T-helper 2 cell (primary cell): ENCODE results near the gene MEI1.
A peak's percentile ranks its signal among the peaks of the same experiment; 100 is the strongest.
"Not testable (repeated sequence)": the region's sequence is repeated elsewhere in the genome, so short reads cannot be mapped to it uniquely, and the experiment has no call there.

Experiments
- DNase-seq, 5 experiments: peaks; one replicate each; pipeline versions ENCODE4 v3.0.0 to v3.0.0-alpha.2; 2012 to 2022

The MEI1 gene

DNA sequence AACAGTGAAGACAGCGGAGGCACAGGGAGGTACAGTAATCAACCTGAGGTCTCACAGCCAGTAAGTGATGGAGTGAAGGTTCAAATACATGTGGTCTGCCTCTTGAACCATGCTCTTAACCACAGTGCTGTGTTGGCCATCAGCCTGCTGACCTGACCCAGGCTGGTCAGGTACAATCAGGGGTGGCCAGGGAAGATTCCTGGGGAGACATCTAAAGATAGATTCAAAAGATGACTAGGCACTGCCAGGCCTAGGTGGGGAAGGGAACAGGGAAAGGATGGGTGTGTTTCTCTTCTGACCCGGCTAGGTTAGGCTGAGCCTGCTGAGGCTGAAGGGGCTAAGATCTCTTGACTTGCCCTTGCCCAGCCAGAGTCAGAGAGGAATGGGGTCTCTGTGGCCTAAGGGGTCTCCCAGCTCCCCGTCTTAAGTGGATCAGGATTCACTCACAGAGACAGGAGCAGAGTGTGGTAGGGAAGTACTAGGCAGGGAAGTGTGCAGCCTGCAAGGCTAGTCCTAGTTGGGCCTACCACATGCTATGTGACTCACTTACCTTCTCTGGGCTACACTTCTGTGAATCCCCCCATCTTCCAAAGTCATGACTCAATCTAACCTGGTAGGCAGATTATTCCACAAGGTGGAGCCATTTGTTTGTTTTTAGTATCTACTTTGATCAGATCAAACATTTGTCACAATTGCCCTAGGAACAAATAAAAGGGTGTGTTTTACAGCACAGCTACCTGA lies 123.2 kb downstream of the MEI1 start:
- peak in 2 of 5 experiments; percentile 63 to 70 for DNase-seq

DNA sequence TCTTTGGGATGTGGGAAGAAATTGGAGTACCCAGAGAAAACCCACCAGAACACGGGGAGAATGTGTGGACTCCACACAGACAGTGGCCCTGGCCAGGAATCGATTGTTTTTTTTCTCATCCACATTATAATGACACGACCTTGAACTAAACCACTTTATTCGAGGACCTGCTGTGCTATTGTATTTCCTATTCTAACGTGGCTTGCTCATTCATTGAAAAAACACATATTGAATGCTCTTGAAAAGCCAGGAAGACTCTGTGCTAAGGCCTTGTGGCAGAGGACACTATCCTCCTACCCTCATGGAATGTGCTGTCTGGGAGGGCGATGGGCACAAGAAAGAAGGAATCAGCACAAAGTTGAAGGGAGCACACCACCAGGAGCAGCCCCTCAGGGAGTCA lies 124.5 kb downstream of the MEI1 start:
- DNase-seq = no peak

DNA sequence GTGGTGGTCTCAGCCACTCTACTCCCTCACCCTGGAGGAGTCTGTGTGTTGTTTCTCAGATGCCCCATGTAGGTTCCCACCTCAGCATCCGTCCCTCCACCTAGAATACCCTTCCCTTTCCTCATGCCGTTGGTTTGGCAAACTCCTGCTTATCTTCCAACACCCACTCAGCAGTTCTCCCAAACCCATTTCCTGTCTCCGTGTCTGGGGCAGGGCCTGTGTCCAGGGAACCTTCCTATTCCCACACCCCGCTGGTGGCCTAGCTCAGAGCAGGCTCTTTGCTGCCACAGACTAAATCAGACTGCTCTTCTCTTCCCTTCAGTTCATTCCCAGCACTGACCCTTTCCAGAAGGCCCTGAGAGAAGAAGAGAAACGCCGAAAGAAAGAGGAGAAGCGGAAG lies 126.1 kb downstream of the MEI1 start:
- no peak for DNase-seq

GRCh38 chr22:41826021-41826420 lies 126.7 kb downstream of the MEI1 start:
- no peak for DNase-seq

- no peak for DNase-seq
Measured at GRCh38 chr22:41826430-41827383, 127.4 kb downstream of the MEI1 start.

- no peak for DNase-seq
Measured at GRCh38 chr22:41827671-41828070, 128.4 kb downstream of the MEI1 start.

DNA sequence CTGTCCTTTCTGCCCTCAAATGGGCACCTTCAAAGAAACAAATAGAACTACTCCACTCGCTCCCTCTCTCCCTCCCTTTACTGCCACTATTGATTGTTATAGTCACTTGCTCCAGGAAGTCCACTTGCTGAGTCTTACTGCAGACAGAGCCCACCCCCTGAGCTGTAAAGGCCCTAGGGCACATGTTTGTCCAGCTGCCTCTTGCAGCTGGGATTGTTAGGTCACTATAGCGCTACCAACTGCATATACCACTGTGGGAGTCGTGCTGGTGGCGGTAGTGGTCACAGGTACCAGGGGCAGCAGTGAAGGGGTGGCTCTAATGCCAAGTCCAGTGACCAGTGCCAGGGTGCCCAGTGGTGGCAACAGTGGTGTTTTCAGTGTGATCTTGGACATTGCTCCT lies 129.2 kb downstream of the MEI1 start:
- no peak for DNase-seq

GRCh38 chr22:41830174-41830573 lies 130.9 kb downstream of the MEI1 start:
- DNase-seq = peak in 2 of 5 experiments; percentile 7 to 15

- DNase-seq = peak in 1 of 5 experiments; percentile 27
Measured at GRCh38 chr22:41831383-41831782, 132.1 kb downstream of the MEI1 start.

- DNase-seq = peak in 1 of 5 experiments; percentile 30
Measured at GRCh38 chr22:41831828-41832552, 132.7 kb downstream of the MEI1 start.

GRCh38 chr22:41832553-41833368 lies 133.5 kb downstream of the MEI1 start, which contains the start of gene SREBF2:
TSS of gene SREBF2 (plus strand) at chr22:41833105. CDS start at chr22:41833271, 166 bp downstream.
- DNase-seq = peak; percentile 96 to 100 (median 99)

DNA sequence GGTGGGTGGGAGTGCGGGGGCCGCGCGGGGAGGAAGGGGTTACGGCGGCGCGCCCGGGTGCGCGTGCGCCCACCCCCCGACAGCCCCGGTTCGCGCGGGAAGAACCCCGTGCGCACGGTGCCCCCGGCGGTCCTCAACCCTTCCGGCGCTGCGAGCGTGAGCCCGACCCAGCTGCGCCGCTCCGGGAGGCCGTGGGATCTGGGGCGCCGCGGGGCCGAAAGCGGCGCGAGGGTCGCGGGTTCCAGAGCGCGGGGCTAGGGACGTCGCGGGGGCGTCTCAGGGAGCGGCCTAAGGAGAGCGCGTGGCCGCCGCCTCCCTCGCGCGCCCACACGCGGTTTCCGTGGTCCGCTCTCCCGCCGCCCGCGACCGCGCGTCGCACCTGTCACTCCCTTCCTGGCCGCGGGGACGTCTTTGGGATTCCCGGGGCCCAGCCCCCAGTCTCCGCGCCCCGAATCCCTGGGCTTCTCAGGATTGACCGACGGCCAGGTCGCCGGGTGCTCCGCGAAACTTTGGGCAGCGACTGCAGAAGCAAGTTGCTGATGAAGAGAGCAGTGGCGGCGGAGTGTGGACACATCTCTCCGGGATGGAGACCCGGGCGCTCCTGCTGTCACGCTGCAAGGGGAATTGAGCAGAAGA lies 134.2 kb downstream of the MEI1 start:
- DNase-seq = peak; percentile 13 to 66 (median 26)

DNA sequence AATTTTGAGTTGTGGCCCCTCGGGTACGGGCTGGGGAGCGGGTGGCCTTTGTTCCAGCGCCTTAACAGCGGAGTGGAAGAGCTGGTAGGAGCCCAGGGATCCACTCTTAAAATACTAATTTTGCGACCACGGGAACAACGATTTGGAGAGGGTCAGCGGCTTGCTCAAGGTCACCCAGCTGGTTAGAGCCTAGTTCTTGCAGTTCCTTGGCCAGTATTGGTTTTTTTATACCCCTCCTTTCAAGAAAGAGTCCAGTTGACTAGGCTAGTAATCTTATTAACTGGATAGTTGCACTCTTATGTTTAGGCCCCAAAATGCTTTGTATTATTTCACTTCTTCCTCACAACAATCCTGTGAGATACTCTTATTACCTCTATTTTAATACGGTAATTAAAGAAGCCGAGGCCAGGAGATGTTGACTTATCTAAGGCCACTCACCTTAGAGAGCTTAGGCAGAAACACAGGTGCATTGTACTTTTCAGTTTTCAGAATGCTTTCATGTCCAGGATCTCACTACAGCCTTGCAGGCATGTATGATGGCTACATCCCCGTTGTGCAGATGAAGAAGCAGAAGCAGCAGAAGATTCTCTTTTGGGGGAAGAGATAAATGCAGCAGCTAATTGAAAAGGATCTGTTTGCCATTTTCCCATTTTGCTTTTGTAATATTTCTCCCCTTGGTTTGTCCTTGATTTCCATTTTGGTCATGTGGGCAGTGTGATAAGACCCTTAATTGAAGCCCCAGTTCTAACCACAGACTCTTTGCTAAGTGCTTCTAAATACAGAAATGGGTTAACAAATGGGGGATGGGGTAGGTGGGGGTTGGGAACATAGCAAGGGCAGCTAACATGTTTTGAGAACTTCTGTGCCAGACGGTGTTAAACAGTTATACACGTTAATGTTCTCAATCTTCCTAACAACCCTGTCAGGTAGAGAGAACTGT lies 135.0 kb downstream of the MEI1 start:
- no peak for DNase-seq

DNA sequence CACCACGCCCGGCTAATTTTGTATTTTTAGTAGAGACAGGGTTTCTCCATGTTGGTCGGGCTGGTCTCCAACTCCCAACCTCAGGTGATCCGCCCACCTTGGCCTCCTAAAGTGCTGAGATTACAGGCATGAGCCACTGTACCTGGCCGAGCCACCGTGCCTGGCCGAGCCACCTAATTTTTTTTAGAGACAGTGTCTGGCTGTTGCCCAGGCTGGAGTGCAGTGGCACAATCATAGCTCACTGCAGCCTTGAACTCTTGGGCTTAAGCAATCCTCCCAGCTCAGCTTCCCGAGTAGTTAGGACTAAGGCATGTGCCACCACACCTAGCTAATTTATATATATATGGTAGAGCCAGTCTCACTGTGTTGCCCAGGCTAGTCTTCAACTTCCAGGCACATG lies 136.2 kb downstream of the MEI1 start:
- DNase-seq = not testable (repeated sequence)

GRCh38 chr22:41836551-41836950 lies 137.2 kb downstream of the MEI1 start:
- DNase-seq = no peak

DNA sequence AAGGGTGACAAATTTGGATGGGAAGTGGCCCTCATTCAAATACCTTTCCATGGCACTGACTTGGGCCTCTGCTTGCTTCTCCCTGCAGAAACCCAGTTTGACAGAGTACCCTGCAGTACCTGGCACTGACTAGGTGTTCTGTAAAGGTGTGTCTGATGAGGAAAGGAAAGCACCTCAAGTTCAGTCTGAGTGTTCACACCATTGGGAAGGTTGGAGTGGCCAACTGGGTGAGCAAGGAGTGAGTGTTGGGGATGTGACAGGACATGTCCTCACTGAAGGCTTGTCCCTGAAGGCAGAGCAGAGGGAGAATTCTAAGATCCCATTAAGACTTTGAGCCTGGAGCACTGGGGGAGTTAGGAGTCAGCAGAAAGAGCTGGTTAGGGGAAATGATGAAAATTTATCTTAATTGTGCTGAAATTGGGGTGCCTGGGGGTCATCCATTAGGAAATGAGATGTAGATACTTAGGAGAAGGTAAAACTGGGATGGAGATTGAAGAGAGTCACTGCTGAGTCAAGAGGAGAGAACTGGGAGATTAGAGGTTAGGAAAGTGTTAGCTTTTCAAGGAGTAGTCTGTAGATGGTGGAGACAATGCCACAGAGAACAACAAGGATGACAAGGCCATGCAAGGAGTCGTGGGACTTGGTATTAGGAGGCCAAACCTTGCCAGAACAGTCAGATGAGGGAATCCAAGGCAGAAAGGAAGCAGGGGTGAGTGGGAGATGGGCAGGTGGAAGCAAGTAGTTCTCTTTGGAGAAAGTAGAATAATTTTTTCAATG lies 139.7 kb downstream of the MEI1 start:
- no peak for DNase-seq

DNA sequence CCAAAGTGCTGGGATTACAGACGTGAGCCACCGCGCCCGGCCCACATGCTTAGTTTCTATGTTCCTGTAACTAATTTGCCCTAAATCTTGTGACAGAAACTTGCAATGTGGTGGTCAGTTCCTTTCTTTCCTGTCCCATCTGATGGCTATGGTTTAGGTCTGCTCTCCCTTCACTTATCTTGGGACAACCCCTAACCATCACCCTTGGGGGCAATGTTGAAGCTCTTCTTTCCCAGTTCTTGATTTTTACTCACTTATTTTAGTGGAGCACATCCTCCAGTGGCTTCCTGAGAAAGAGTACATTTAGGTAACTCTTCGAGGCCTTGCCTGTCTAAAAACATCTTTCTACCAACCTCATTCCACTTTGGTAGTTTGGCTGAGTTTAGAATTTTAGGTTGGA lies 140.9 kb downstream of the MEI1 start:
- DNase-seq = no peak

DNA sequence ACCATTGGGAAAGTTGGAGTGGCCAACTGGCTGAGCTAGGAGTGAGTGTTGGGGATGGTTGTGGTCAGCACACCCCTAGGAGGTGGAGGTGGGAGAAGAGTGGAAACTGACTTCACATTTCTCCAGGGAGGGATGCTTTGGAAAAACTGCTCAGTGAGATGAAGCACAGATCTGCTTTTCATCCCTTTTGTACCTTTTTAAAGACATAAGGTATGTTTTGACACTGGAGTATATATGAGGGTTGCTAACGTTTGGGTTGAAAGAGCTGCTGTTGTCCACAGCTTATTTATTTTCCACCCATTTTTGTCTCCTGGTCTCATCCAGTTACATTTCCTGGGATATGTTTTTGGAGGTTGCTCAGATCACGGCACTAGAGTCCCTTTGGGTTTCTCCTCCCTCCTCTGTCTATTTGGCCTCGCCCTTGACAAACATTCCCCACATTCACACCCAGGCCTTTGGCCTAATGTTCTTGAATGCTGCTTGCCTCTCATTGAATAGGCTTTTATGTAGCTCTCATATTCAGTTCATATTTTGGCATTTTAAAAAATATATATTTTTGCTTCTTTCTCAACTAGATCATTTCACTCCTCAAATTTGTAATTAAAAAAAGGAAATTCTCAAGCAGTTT lies 141.9 kb downstream of the MEI1 start:
- no peak for DNase-seq
